Measurements from ENCODE around the gene CHD5. TPM values are rescaled to one million over a fixed set of nuclear protein-coding genes. Genes with fewer than 3 reads are reported as not detected.
A peak's percentile ranks its signal among the peaks of the same experiment; 100 is the strongest.
"Not testable (repeated sequence)": the region's sequence is repeated elsewhere in the genome, so short reads cannot be mapped to it uniquely, and the experiment has no call there.

Gene CHD5
- total RNA-seq = under 0.01 TPM in 2 replicates

- no peak for DNase-seq (ENCODE audit: low read depth in 2 of 2)
Measured at GRCh38 chr1:6180268-6180706, at the start of gene CHD5. CHD5 (minus strand) TSS chr1:6180321; CDS start chr1:6180023, 298 bp downstream.

- no peak for DNase-seq (ENCODE audit: low read depth in 2 of 2)
Measured at GRCh38 chr1:6225651-6226050, 45.5 kb upstream of the CHD5 start.

DNA sequence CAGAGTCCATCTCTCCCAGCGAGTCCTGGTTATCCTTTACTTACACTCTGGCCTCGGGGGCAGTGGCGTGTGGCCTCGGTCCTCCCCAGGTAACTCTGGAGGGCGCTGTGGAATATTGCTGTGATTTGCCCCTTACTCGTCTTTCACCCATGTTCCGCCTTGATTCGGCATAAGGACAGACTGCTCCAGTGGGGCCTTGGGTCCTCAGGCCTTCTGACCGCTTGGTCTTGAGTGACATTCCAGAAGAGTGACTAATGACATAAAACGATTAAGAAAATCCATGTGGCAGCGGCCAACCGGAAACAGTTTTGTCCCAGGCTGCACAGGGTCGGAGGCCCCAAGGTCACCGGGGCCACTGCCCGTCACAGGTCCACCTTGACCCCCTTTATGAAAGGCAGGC, 44.6 kb upstream of the CHD5 start:
- no peak for DNase-seq (ENCODE audit: low read depth in 2 of 2)

DNA sequence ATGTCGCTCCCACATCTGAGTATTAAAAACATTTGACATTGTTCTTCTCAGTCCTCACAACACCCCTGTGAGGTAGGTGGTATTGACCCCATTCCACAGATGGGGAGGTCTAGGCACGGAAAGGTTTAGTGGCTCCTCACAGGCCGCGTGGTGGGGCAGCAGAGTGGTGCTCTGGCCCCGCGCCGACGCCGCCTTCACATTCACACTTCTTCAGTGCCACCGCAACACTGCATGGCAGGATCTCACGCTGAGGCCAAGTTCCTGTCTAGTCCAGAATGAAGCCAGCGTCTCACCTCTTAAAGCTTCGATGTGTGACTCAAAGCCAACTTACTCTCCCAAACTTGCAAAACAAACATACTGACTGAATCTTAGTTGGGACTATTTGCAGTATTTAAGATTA, 43.5 kb upstream of the CHD5 start:
- no peak for DNase-seq (ENCODE audit: low read depth in 2 of 2)

DNA sequence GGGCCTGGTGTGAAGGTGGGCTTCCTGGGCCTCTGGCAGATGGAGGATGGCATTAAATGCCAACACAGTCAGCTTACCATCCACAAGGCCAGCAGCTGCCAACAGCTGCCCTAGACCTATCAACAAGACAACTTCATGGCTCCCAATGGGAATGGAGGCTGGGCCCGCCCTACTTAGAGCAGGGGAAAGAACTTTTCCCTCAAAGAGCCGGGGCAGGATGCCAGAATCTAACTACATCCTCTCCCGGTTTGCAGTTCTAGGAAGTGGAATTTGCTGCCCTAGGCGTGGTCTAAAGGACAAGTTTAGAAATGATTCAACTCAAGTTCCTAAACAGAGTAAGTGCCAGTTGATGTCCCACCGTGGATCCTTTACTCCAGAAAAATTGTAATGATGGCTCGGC, 42.5 kb upstream of the CHD5 start:
- peak in 1 of 2 donors; percentile 36 for DNase-seq (ENCODE audit: low read depth in 2 of 2)

DNA sequence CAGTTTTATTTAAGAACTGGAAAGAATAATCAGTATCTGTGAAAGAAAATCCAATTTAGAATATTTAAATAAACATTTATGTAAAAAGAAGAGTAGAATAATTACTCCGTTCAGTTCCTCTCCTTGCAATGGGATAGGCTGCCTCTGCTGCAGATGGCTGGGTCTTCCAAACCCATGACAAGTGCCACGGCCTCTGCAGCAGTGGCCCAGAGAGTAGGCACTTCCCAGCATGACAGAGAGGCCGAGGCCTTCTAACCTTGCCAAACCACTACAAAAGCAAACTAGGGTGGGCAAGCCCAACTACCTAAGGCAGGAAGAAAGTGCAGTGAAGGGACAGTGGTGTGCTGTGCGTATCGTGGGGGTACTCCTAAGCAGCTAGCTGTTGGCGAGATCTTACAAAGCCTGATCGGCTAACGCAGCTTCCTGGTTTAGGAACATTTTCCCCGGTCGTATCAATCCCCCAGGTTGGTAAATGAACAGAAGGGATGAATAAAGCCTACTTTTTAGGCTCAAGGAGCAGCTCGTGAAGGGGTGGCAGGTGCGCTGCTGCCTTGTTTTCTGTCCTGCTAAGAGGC, 41.2 kb upstream of the CHD5 start:
- DNase-seq (ENCODE audit: low read depth in 2 of 2) = no peak

GRCh38 chr1:6220236-6220635, 40.1 kb upstream of the CHD5 start:
- no peak for DNase-seq (ENCODE audit: low read depth in 2 of 2)

DNA sequence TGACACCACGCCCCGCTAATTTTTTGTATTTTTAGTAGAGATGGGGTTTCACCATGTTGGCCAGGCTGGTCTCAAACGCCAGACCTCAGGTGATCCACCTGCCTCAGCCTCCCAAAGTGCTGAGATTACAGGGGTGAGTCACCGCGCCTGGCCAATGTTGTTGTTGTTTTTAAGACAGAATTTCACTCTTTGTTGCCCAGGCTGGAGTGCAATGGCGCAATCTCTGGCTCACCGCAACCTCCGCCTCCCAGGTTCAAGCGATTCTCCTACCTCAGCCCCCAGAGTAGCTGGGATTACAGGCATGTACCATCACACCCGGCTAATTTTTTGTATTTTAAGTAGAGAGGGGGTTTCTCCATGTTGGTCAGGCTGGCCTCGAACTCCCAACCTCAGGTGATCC, 39.5 kb upstream of the CHD5 start:
- DNase-seq (ENCODE audit: low read depth in 2 of 2) = not testable (repeated sequence)

- no peak for DNase-seq (ENCODE audit: low read depth in 2 of 2)
Measured at GRCh38 chr1:6218375-6219164, 38.4 kb upstream of the CHD5 start.

DNA sequence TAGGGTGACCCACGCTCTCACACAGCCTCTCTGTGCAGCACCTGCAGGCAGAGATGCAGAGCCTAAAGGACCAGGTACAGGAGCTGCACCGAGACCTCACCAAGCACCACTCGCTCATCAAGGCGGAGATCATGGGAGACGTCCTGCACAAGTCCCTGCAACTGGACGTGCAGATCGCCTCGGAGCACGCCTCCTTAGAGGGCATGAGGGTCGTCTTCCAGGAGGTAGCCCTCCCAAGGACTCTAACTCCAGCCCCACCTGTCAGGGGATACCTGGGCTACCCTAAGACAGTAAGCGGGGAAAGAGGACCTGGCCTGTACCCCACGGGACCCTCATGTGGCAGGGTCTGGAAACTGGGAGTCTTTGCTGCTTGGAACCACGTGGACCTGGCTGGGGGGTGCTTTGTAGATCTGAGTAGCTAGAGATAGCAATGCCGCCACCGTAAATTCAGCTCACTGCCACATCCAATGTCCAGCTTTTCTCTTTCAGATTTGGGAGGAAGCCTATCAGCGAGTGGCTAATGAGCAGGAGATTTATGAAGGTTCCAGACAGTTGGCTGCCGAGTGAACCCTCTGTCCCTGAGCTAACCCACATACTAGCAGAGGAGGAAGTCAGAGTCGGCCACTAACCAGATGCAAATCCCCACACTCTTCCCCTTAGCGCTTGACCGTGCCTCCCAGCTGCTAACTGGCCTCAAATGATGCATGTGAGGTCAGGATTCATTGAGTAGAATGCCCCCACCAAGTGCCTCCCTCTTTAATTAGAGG, 32.3 kb upstream of the CHD5 start:
- no peak for DNase-seq (ENCODE audit: low read depth in 2 of 2)

- no peak for DNase-seq (ENCODE audit: low read depth in 2 of 2)
Measured at GRCh38 chr1:6211731-6212130, 31.6 kb upstream of the CHD5 start.

GRCh38 chr1:6210591-6211355, 30.7 kb upstream of the CHD5 start:
- DNase-seq (ENCODE audit: low read depth in 2 of 2) = no peak

GRCh38 chr1:6209661-6210580, 29.8 kb upstream of the CHD5 start:
- no peak for DNase-seq (ENCODE audit: low read depth in 2 of 2)

GRCh38 chr1:6208723-6209660, 28.9 kb upstream of the CHD5 start:
- peak; percentile 31 to 72 for DNase-seq (ENCODE audit: low read depth in 2 of 2)

DNA sequence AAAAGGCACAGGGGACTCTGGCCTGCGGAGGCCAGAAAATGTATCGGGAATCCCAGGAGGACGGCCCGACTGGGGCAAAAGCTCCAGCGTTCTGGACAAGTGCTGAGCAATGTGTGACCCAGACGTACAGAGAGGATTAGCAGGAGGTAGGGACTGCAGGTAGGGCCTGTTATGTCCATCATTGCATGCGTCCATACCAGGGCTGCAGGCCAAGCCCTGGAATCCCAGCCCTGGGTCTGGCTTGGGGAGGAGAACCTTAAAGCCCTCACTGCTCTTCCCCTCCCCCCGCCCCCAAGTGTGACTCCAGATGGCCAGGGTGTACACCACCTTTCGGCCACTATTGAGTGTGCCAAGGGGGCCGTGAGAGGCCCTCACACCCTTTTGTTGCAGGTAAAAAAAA, 27.8 kb upstream of the CHD5 start:
- no peak for DNase-seq (ENCODE audit: low read depth in 2 of 2)

- no peak for DNase-seq (ENCODE audit: low read depth in 2 of 2)
Measured at GRCh38 chr1:6207075-6207885, 27.2 kb upstream of the CHD5 start.

- DNase-seq (ENCODE audit: low read depth in 2 of 2) = no peak
Measured at GRCh38 chr1:6206520-6206855, 26.4 kb upstream of the CHD5 start.

- peak in 1 of 2 donors; percentile 56 for DNase-seq (ENCODE audit: low read depth in 2 of 2)
Measured at GRCh38 chr1:6205849-6206519, 25.9 kb upstream of the CHD5 start, which contains the start of gene RNF207. RNF207 (plus strand) TSS chr1:6206119; CDS start chr1:6206536, 417 bp downstream.

Measured in dermis microvascular lymphatic vessel endothelial cell (primary cell).